SK-N-SH (cell line): Measurements from ENCODE around the gene PIEZO2. TPM values are rescaled to one million over a fixed set of nuclear protein-coding genes. Genes with fewer than 3 reads are reported as not detected.

Experiments
- CTCF ChIA-PET: fragments of 300-600, 350-600 bp; formaldehyde crosslinking; extraction: SDS; loops from one replicate; lab custom pipeline; 2021; lab: Yijun Ruan, JAX
- POLR2A ChIA-PET: fragments of 350-600 bp; sonication (Branson Sonifier 250); formaldehyde crosslinking; extraction: SDS; loops from one replicate; lab custom pipeline; 2020; ENCODE audit warnings: antibody characterized with exemption, inconsistent platforms; lab: Yijun Ruan, JAX
- DNase-seq: peaks from one replicate; pipeline ENCODE4 v3.0.0; 2012
- H2AFZ ChIP-seq: fragments of 200-600 bp; sonication (generic); 2 replicates; pipeline ENCODE4 v1.8.1; 2016; ENCODE audit warnings: antibody characterized with exemption, mild to moderate bottlenecking, low read depth
- H3F3A ChIP-seq: fragments of 200-600 bp; sonication (generic); replicated peaks from 2 replicates; pipeline ENCODE3; 2016; ENCODE audit warnings: antibody characterized with exemption, mild to moderate bottlenecking; ENCODE audit not compliant: insufficient read depth
- H3K27ac ChIP-seq, 2 experiments: fragments of 200-500 bp in 1 of 2; fragments of 200-600 bp in 1 of 2; sonication (Bioruptor generic) in 1 of 2; sonication (generic), shearing (Covaris generic) in 1 of 2; 2 replicates each; pipeline versions ENCODE4 v1.5.1 to v1.6.1; 2014 to 2016; ENCODE audit warnings: low read depth in 2 of 2, inconsistent platforms in 1 of 2, low read length in 1 of 2, mild to moderate bottlenecking in 1 of 2, mixed read lengths in 1 of 2
- H3K27me3 ChIP-seq: fragments of 200-600 bp; sonication (generic), shearing (Covaris generic); 2 replicates; pipeline ENCODE4 v1.6.1; 2016; ENCODE audit warnings: mixed run types; ENCODE audit not compliant: insufficient read depth
- H3K36me3 ChIP-seq, 2 experiments: fragments of 200-500 bp in 1 of 2; fragments of 200-600 bp in 1 of 2; sonication (Bioruptor generic) in 1 of 2; sonication (generic) in 1 of 2; replicated peaks in 1 of 2; 2 replicates each; pipeline versions ENCODE3 to v1.5.1; 2014 to 2016; ENCODE audit warnings: low read length in 1 of 2, mild to moderate bottlenecking in 1 of 2; ENCODE audit not compliant: insufficient read depth in 2 of 2, control insufficient read depth in 1 of 2
- H3K4me1 ChIP-seq, 2 experiments: fragments of 200-500 bp in 1 of 2; fragments of 200-600 bp in 1 of 2; sonication (Bioruptor generic) in 1 of 2; sonication (generic), shearing (Covaris generic) in 1 of 2; 2 replicates each; pipeline versions ENCODE4 v1.5.1 to v1.6.1; 2014 to 2016; ENCODE audit warnings: low read depth in 1 of 2, low read length in 1 of 2, mixed run types in 1 of 2; ENCODE audit not compliant: insufficient read depth in 2 of 2, control insufficient read depth in 1 of 2
- H3K4me2 ChIP-seq: fragments of 200-600 bp; sonication (generic), shearing (Covaris generic); 2 replicates; pipeline ENCODE4 v1.6.1; 2017; ENCODE audit warnings: mixed run types
- H3K4me3 ChIP-seq, 2 experiments: fragments of 200-500 bp in 1 of 2; fragments of 200-600 bp in 1 of 2; sonication (Bioruptor generic) in 1 of 2; sonication (generic), shearing (Covaris generic) in 1 of 2; 2 replicates each; pipeline versions ENCODE4 v1.5.1 to v1.8.1; 2014 to 2016; ENCODE audit warnings: low read depth in 2 of 2, inconsistent platforms in 1 of 2, low read length in 1 of 2, mild to moderate bottlenecking in 1 of 2, mixed read lengths in 1 of 2, moderate library complexity in 1 of 2
- H3K79me2 ChIP-seq: fragments of 200-600 bp; sonication (generic); 2 replicates; pipeline ENCODE4 v1.8.1; 2017; ENCODE audit warnings: mild to moderate bottlenecking; ENCODE audit not compliant: insufficient read depth
- H3K9ac ChIP-seq: fragments of 200-600 bp; sonication (generic); 2 replicates; pipeline ENCODE4 v1.6.1; 2017; ENCODE audit warnings: mixed run types
- H3K9me2 ChIP-seq: fragments of 200-600 bp; sonication (generic); 2 replicates; pipeline ENCODE4 v1.6.1; 2017; ENCODE audit warnings: mixed run types
- H3K9me3 ChIP-seq: fragments of 200-600 bp; sonication (generic); 2 replicates; pipeline ENCODE4 v1.6.1; 2017; ENCODE audit warnings: mixed run types, mild to moderate bottlenecking, moderate library complexity
- H4K20me1 ChIP-seq: fragments of 200-600 bp; sonication (generic); 2 replicates; pipeline ENCODE4 v1.6.1; 2017; ENCODE audit warnings: mild to moderate bottlenecking, mixed run types; ENCODE audit not compliant: insufficient read depth
- CHD2 ChIP-seq: fragments of 150-350 bp; IDR thresholded peaks from 2 replicates; pipeline ENCODE4 v1.6.1; 2018; ENCODE audit warnings: low read length; ENCODE audit not compliant: partially characterized antibody
- EP300 ChIP-seq, 2 experiments: IDR thresholded peaks; 2 replicates each; pipeline versions ENCODE4 v1.4.0 to v1.6.1; 2012; ENCODE audit warnings: borderline replicate concordance in 1 of 2, low read depth in 1 of 2, low read length in 1 of 2
- EZH2phosphoT487 ChIP-seq: fragments of 200-600 bp; sonication (generic); IDR thresholded peaks from 2 replicates; pipeline ENCODE4 v1.6.1; 2017; ENCODE audit warnings: low read depth, mixed run types, mild to moderate bottlenecking, antibody characterized with exemption, moderate library complexity, borderline replicate concordance
- FOSL2 ChIP-seq: IDR thresholded peaks from 2 replicates; pipeline ENCODE4 v1.4.0; 2012; ENCODE audit warnings: low read depth, mild to moderate bottlenecking, moderate library complexity, borderline replicate concordance
- FOXJ3 ChIP-seq: sonication (generic); formaldehyde crosslinking; IDR thresholded peaks from 2 replicates; pipeline ENCODE4 v1.5.1; 2020; ENCODE audit warnings: mild to moderate bottlenecking, missing genetic modification reagents
- GABPA ChIP-seq: IDR thresholded peaks from 2 replicates; pipeline ENCODE4 v1.4.0; 2012; ENCODE audit warnings: low read depth, mild to moderate bottlenecking
- GATA2 ChIP-seq: sonication (generic); formaldehyde crosslinking; IDR thresholded peaks from 2 replicates; pipeline ENCODE4 v1.5.0; 2020; ENCODE audit warnings: mild to moderate bottlenecking, missing genetic modification reagents
- JUND ChIP-seq: IDR thresholded peaks from 2 replicates; pipeline ENCODE4 v1.4.0; 2012
- MAX ChIP-seq: IDR thresholded peaks from 2 replicates; pipeline ENCODE4 v1.4.0; 2012; ENCODE audit warnings: low read depth
- MEF2A ChIP-seq: IDR thresholded peaks from 2 replicates; pipeline ENCODE4 v1.4.0; 2012; ENCODE audit warnings: low read depth, borderline replicate concordance
- MXI1 ChIP-seq: IDR thresholded peaks from 2 replicates; pipeline ENCODE4 v1.6.1; 2012; ENCODE audit warnings: mild to moderate bottlenecking, low read depth, low read length, improper control_type of control experiment
- NFIC ChIP-seq: IDR thresholded peaks from 2 replicates; pipeline ENCODE4 v1.4.0; 2012; ENCODE audit warnings: borderline replicate concordance
- RAD21 ChIP-seq: IDR thresholded peaks from 2 replicates; pipeline ENCODE4 v1.6.1; 2012; ENCODE audit warnings: mild to moderate bottlenecking, low read length
- RFX5 ChIP-seq: IDR thresholded peaks from 2 replicates; pipeline ENCODE4 v1.6.1; 2012; ENCODE audit warnings: mild to moderate bottlenecking, improper control_type of control experiment, low read length
- RXRA ChIP-seq: IDR thresholded peaks from 2 replicates; pipeline ENCODE4 v1.4.0; 2012; ENCODE audit warnings: low read depth, mild to moderate bottlenecking, borderline replicate concordance
- SIN3A ChIP-seq: IDR thresholded peaks from 2 replicates; pipeline ENCODE4 v1.6.1; 2012; ENCODE audit warnings: low read depth, mild to moderate bottlenecking, low read length, moderate library complexity, borderline replicate concordance
- SMC3 ChIP-seq: IDR thresholded peaks from 2 replicates; pipeline ENCODE4 v1.6.1; 2012; ENCODE audit warnings: low read depth, low read length, improper control_type of control experiment
- TAF1 ChIP-seq: IDR thresholded peaks from 2 replicates; pipeline ENCODE4 v1.6.1; 2012; ENCODE audit warnings: low read depth, mild to moderate bottlenecking, low read length, moderate library complexity, borderline replicate concordance
- USF1 ChIP-seq: IDR thresholded peaks from 2 replicates; pipeline ENCODE4 v1.4.0; 2012; ENCODE audit warnings: low read depth, borderline replicate concordance
- USF2 ChIP-seq: fragments of 150-350 bp; IDR thresholded peaks from 2 replicates; pipeline ENCODE4 v1.6.1; 2017; ENCODE audit warnings: antibody characterized with exemption, low read length, low read depth, borderline replicate concordance
- YY1 ChIP-seq: IDR thresholded peaks from 2 replicates; pipeline ENCODE4 v1.4.0; 2012; ENCODE audit warnings: low read depth, mild to moderate bottlenecking
- ZBTB33 ChIP-seq: IDR thresholded peaks from 2 replicates; pipeline ENCODE4 v1.4.0; 2012; ENCODE audit warnings: low read depth, borderline replicate concordance
- WGBS: methylation state at CpG from one replicate; pipeline ENCODE4 v1.1.6; 2017; ENCODE audit warnings: low lambda C conversion rate; 5-methylcytosine and 5-hydroxymethylcytosine counted together
- polyA plus RNA-seq, 3 experiments: library from polyadenylated mRNA; depleted of rRNA; stranded (reverse); fragments of >200 nt; gene quantifications; 2 replicates each; pipeline ENCODE4 v1.2.3, GENCODE V29; 2012

The PIEZO2 gene
- polyA plus RNA-seq, 1 of the 3 experiments (the other 2 are of a cell fraction), result not detected

- WGBS, result 0% methylated on average over 2 of the region's 2 CpGs
- H3K27ac ChIP-seq, result no peak overlapping the region
- no peaks in the 10 kb centered on the region for H3K27me3 ChIP-seq
- H3K36me3 ChIP-seq, result no peaks in the 10 kb centered on the region
- TF ChIP-seq RAD21, result no peak
- no peak for TF ChIP-seq NFIC
- no peak for TF ChIP-seq TAF1
- TF ChIP-seq GABPA, result no peak
- no peak for TF ChIP-seq CHD2
- no peak for TF ChIP-seq RXRA
- TF ChIP-seq RFX5, result no peak
- no peak for TF ChIP-seq MXI1
- no peak for TF ChIP-seq MEF2A
- no peak for TF ChIP-seq ZBTB33
- no peak for TF ChIP-seq USF2
- TF ChIP-seq EP300 (IDR thresholded peaks at IDR 0.05; ENCODE audit: borderline replicate concordance in 1 of 2, low read depth in 1 of 2, low read length in 1 of 2), result no peak
- H3K9me3 ChIP-seq, result no peaks in the 10 kb centered on the region
- no peak overlapping the region for H3K4me2 ChIP-seq
- H3K4me3 ChIP-seq, result no peak overlapping the region
- ChIA-PET CTCF (no interaction called here), POLR2A (no interaction called here)
- no peak overlapping the region for H2AFZ ChIP-seq
- no peaks in the 10 kb centered on the region for H3K9me2 ChIP-seq
- no peaks in the 10 kb centered on the region for H3F3A ChIP-seq
- no peaks in the 10 kb centered on the region for H3K79me2 ChIP-seq
- no peaks in the 10 kb centered on the region for H4K20me1 ChIP-seq
- H3K4me1 ChIP-seq, result no peaks in the 10 kb centered on the region
- DNase-seq, result no peak
- no peak overlapping the region for H3K9ac ChIP-seq
These were observed 85.3 kb downstream of the PIEZO2 start for GRCh38 chr18:11064106-11064505.

- DNase-seq, result no peak
- no peaks in the 10 kb centered on the region for H3F3A ChIP-seq
- H3K27me3 ChIP-seq, result peaks cover 4% of the 10 kb centered on the region
- H3K9ac ChIP-seq, result no peak overlapping the region
- no peaks in the 10 kb centered on the region for H3K79me2 ChIP-seq
- no peak overlapping the region for H2AFZ ChIP-seq
- H3K27ac ChIP-seq, result no peak overlapping the region
- H3K9me2 ChIP-seq, result no peaks in the 10 kb centered on the region
- H3K4me1 ChIP-seq, result no peaks in the 10 kb centered on the region
- no peak overlapping the region for H3K4me3 ChIP-seq
- ChIA-PET CTCF (no interaction called here), POLR2A (no interaction called here)
- H3K9me3 ChIP-seq, result no peaks in the 10 kb centered on the region
- no peaks in the 10 kb centered on the region for H4K20me1 ChIP-seq
- no peaks in the 10 kb centered on the region for H3K36me3 ChIP-seq
- WGBS, result 37% methylated on average over 7 of the region's 8 CpGs
- H3K4me2 ChIP-seq, result no peak overlapping the region
- TF ChIP-seq FOXJ3 (CRISPR knock-in tag) (no peak), GATA2 (CRISPR knock-in tag) (no peak), RFX5 (no peak), MAX (no peak), USF1 (no peak), EZH2phosphoT487 (no peak), FOSL2 (no peak), ZBTB33 (no peak), SIN3A (no peak), JUND (no peak), GABPA (no peak), EP300 (IDR thresholded peaks at IDR 0.05; ENCODE audit: borderline replicate concordance in 1 of 2, low read depth in 1 of 2, low read length in 1 of 2) (no peak), USF2 (no peak), YY1 (no peak), SMC3 (no peak), MXI1 (no peak)
These were observed 93.6 kb downstream of the PIEZO2 start for GRCh38 chr18:11055721-11056120.
